ENCODE data around the gene DDX59.

Gene DDX59

GRCh38 chr1:200669314-200670241 is at the start of gene DDX59:
Gene DDX59 (minus strand): TSS chr1:200669907. CDS start chr1:200666740, 3,167 bp downstream.
- DNase-seq (ENCODE audit: low read depth) = peak; percentile 78

GRCh38 chr1:200714504-200715187 is 44.9 kb upstream of the DDX59 start:
- no peak for DNase-seq (ENCODE audit: low read depth)

GRCh38 chr1:200710166-200710565 is 40.5 kb upstream of the DDX59 start:
- no peak for DNase-seq (ENCODE audit: low read depth)

- no peak for DNase-seq (ENCODE audit: low read depth)
These were observed 39.1 kb upstream of the DDX59 start for GRCh38 chr1:200708769-200709168.

- no peak for DNase-seq (ENCODE audit: low read depth)
These were observed 38.5 kb upstream of the DDX59 start for GRCh38 chr1:200708161-200708560.

- DNase-seq (ENCODE audit: low read depth) = no peak
These were observed 37.4 kb upstream of the DDX59 start for GRCh38 chr1:200707116-200707515.

- DNase-seq (ENCODE audit: low read depth) = no peak
These were observed 36.6 kb upstream of the DDX59 start for GRCh38 chr1:200706111-200706814.

GRCh38 chr1:200704986-200705500 is 35.3 kb upstream of the DDX59 start:
- DNase-seq (ENCODE audit: low read depth) = no peak

GRCh38 chr1:200699871-200700270 is 30.2 kb upstream of the DDX59 start:
- no peak for DNase-seq (ENCODE audit: low read depth)

GRCh38 chr1:200694738-200695137 is 25.0 kb upstream of the DDX59 start:
- DNase-seq (ENCODE audit: low read depth) = no peak

GRCh38 chr1:200693327-200693726 is 23.6 kb upstream of the DDX59 start:
- DNase-seq (ENCODE audit: low read depth) = no peak

- no peak for DNase-seq (ENCODE audit: low read depth)
These were observed 22.6 kb upstream of the DDX59 start for GRCh38 chr1:200692316-200692715.

- DNase-seq (ENCODE audit: low read depth) = no peak
These were observed 16.9 kb upstream of the DDX59 start for GRCh38 chr1:200686620-200687019.

GRCh38 chr1:200684015-200684414 is 14.3 kb upstream of the DDX59 start:
- DNase-seq (ENCODE audit: low read depth) = no peak

GRCh38 chr1:200683298-200683697 is 13.6 kb upstream of the DDX59 start:
- DNase-seq (ENCODE audit: low read depth) = no peak

GRCh38 chr1:200681231-200681630 is 11.5 kb upstream of the DDX59 start:
- no peak for DNase-seq (ENCODE audit: low read depth)

GRCh38 chr1:200676829-200677228 is 7.1 kb upstream of the DDX59 start:
- no peak for DNase-seq (ENCODE audit: low read depth)

- DNase-seq (ENCODE audit: low read depth) = no peak
These were observed 5.8 kb upstream of the DDX59 start for GRCh38 chr1:200675588-200675852.

- DNase-seq (ENCODE audit: low read depth) = no peak
These were observed 5.3 kb upstream of the DDX59 start for GRCh38 chr1:200674838-200675587.

- DNase-seq (ENCODE audit: low read depth) = no peak
These were observed 4.5 kb upstream of the DDX59 start for GRCh38 chr1:200673952-200674823.

- DNase-seq (ENCODE audit: low read depth) = no peak
These were observed 1.6 kb upstream of the DDX59 start for GRCh38 chr1:200671235-200671786.
